ENCODE data around the gene COMMD7. TPM values are rescaled to one million over a fixed set of nuclear protein-coding genes. Genes with fewer than 3 reads are reported as not detected.
"Not testable (repeated sequence)": the region's sequence is repeated elsewhere in the genome, so short reads cannot be mapped to it uniquely, and the experiment has no call there.

The COMMD7 gene
- total RNA-seq, 1 donor from 2014 or later, result 9.4 TPM

GRCh38 chr20:32765230-32765875, 22.1 kb upstream of the COMMD7 start:
- not testable (repeated sequence) for DNase-seq (ENCODE audit: low spot score)

DNA sequence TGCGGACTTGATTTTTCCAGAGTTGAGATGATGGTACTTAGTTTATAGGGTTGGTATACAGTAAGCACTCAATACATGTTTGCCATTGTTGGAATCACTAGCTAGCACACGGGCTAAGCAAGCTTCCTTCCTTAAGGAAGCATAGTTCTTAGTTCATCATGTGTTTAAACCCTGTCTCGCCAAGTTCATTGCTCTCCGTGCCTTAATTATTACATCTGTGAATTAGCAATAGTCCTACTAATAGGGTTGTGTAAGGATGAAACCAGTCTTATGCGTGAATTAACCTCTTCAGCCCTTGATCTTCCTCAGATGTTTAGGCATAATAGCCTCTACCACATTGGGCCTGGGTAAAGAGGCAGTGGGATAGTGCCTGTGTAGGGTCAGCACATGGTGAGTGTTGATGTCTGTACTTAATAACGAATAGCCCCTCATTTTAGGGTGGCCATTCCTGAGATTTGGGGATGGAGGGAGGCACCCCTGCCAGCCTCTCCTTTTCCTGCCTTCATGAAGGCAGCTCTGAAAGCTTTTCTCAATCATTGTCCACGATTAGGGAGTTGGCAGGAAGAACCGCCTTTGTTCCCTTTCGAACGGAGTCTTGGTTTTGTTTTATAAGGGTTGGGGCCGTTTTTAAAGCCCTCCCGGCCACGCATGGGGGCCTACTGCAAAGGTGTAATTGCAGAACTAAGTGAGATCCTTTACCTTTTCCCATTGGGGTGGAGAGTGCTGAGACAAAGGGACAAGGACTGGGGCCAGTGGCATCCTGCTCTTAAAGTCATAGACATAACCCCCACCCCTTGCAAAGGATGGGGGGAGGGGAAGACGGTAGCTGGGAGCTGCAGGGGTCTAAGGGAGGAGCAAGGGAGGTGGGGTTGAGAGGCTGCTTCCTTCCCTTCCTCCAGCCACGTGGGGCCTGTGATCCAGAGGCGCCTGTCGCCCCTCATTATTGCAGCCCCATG, 21.0 kb upstream of the COMMD7 start:
- no peak for DNase-seq (ENCODE audit: low spot score)

GRCh38 chr20:32763202-32764004, 20.1 kb upstream of the COMMD7 start:
- no peak for DNase-seq (ENCODE audit: low spot score)

DNA sequence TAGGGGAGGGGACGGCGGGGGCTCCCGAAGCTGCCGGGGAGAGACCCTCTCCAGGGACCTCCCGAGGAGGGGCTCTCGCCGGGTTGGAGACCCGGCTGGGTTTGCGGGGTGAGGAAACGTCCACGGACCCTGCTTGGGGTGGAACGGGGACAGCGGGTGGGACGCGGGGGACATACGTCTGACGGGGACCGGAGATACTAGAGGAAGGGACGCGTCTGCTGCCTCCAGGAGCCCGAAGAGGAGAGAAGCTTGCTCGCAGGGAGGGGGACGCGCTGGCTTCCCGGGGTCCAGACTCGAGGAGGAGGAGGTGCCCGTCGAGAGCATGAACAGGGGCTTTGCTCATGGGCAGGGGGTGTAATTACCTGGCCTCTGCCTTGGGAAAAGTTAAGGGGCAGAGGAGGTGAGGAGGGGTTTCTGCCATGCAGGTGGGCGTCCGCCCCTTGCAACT, 19.5 kb upstream of the COMMD7 start:
- no peak for DNase-seq (ENCODE audit: low spot score)

GRCh38 chr20:32761831-32762753, 18.8 kb upstream of the COMMD7 start, which contains the start of gene DNMT3B:
Gene DNMT3B, plus strand, starts transcription at chr20:32762385. Its CDS starts 17,939 bp downstream, at chr20:32780324.
- peak; percentile 74 for DNase-seq (ENCODE audit: low spot score)

DNA sequence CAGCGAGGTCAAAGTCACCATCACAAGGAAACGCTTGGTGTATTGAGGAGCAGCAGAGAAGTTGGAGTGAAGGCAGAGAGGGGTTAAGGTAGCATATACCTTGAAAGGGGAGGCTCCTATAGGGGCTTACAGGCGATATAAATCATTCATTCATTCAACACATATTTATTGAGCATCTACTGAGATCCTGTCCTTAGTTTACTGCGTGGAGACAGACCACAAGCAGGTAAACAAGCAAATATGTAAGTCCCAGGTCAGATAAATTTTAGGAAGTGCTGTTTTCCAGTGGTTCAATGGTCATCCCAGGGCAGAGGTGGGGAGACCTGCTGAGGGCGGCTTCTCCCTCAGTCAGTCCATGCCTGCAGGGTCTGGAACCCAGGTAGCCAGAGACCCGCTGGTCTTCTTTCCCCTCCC, 18.2 kb upstream of the COMMD7 start:
- DNase-seq (ENCODE audit: low spot score), result no peak

GRCh38 chr20:32756156-32756555, 12.9 kb upstream of the COMMD7 start:
- no peak for DNase-seq (ENCODE audit: low spot score)

DNA sequence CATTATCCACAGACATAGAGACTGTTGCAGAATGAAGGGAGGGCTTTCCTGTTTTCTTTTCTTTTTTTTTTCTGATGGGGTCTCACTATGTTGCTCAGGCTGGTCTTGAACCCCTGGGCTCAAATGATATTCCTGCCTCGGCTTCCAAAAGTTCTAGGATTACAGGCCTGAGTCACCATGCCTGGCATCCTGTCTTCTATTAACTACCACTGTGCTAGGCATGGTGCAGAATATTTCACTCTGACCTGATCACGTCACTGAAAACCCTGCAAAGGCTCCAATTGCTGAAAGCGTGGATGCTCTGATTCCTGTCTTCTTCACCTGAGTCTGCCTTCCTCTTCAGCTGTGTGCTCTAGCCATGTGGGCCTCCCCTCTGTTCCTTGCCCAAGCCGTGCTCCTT, 10.5 kb upstream of the COMMD7 start:
- DNase-seq (ENCODE audit: low spot score), result no peak

- DNase-seq (ENCODE audit: low spot score), result no peak
These were observed 9.4 kb upstream of the COMMD7 start for GRCh38 chr20:32752458-32753250.

GRCh38 chr20:32751702-32752457, 8.6 kb upstream of the COMMD7 start:
- DNase-seq (ENCODE audit: low spot score), result no peak

- DNase-seq (ENCODE audit: low spot score), result no peak
These were observed 8.0 kb upstream of the COMMD7 start for GRCh38 chr20:32751293-32751692.

DNA sequence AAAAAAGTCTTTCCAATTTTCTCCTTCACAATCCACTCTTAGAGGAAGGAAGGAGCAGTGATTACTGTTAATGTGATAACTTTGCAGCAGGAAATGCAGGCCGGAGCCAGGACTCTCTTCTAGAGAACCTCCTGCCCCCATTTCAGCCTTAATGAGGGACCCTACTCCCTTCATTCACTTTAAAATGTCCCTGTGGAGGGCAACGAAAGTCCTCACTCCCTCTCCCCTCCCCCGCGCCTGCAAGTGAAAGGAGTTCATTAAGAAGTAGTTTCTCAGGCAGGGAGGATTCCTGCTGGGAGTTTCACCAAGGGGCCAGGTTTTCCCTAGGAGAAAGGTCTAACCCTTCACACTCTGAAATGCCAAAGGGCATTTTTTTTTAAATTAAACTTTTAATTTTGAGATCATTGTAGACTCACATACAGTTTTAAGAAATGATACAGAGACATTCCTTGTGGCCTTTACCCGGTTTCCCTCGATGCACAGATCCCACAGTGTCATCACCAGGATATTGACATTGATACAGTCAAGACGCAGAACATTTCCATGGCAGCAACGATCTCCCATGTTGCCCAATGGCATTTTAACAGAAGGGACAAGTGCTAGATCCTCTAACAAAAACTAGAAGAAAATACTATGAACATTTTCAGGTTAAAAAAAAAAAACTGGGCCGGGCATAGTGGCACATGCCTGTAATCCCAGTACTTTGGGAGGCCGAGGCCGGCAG, 6.8 kb upstream of the COMMD7 start:
- DNase-seq (ENCODE audit: low spot score), result peak; percentile 42

DNA sequence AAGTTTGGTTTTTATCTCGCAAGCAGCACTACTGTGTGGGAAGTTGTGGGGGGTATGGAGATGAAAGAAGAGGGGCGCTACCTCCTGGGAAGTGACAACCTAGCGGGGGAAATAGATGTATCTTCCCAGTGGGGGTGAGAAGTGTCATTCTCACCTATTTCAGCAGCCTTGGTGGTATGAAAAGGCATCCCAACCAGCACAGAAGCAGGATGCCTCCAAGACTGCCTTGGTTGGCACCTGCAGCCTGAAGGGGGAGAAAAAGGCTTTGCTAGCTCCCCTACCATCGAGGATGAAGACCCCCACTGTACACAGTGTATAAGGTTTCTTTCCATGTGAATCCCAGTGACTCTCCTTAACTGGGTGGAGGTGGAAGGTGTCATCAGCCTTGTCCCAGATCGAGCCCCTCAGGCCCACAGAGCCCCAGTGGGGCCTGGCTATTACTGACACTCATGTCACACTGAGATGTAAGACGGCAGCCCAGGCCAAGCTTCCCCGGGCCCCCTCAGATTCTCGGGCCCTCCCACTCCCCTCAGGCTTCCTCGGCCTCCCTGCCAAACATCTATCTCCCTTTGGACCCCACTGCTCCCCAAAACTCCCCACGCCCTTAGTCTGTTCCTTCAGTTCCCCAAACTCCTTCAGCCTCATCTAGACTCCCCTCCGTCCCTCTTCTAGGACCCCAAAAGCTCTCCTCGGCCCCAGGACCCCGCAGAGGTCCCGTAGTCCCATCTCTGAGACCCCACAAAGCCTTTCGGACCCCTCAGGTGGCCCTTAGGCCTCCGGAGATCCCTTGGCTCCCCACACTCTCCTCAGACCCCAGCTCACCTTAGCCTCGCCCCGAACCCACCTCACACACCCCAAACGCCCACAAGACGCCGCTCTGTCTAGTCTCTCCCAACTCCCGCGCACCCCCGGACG, 688 bp downstream of the COMMD7 start:
- no peak for DNase-seq (ENCODE audit: low spot score)

DNA sequence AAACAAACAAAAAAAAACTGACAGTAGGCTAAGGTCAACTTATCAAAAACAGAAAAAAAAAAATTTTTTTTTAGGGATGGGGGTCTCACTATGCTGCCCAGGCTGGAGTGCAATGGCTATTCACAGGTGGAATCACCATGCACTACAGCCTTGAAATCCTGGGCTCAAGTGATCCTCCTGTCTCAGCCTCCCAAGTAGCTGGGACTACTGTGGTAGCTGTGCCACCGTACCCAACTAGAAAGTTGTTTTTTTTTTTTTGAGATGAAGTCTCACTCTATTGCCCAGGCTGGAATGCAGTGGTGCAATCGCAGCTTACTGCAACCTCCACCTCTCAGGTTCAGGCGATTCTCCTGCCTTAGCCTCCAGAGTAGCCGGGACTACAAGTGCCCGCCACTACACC, 2.1 kb downstream of the COMMD7 start:
- no peak for DNase-seq (ENCODE audit: low spot score)

DNA sequence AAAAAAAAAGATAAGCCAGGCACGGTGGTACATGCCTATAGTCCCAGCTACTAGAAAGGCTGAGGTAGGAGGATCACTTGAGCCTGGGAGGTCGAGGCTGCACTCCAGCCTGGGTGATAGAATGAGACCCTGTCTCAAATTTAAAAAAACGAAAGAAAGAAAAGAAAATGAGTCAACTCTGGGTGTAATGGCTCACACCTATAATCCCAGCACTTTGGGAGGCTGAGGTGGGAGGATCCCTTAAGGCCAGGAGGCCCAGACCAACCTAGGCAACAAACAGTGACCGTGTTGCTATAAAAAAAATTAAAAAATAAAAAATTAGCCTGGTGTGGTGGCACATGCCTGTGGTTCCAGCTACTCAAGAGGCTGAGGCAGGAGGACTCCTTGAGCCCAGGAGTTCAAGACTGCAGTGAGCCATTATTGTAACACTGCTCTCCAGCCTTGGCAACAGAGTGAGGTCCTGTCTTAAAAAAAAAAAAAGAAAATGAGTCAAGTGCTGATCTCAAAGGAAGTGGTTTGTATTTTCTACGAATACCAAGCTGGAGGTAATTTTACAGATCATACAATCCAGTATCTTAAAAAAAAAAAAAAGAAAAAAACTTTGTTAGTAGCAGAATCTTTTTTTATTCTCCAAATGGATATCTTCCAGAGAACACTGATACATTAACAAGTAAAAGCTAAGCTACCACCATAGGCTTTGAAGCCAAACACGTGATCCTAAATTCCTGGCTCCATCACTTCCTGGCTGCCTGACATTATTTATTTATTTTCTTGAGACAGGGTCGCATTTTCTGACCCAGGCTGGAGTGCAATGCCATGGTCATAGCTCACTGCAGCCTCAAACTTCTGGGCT, 5.7 kb downstream of the COMMD7 start:
- no peak for DNase-seq (ENCODE audit: low spot score)

GRCh38 chr20:32731882-32732266, 11.4 kb downstream of the COMMD7 start:
- no peak for DNase-seq (ENCODE audit: low spot score)

Data from umbilical cord (tissue), 2 donors.